ENCODE data around the gene PCDH7.

Gene PCDH7

GRCh38 chr4:30728311-30728710 is 8.1 kb downstream of the PCDH7 start:
- no peak for DNase-seq

DNA sequence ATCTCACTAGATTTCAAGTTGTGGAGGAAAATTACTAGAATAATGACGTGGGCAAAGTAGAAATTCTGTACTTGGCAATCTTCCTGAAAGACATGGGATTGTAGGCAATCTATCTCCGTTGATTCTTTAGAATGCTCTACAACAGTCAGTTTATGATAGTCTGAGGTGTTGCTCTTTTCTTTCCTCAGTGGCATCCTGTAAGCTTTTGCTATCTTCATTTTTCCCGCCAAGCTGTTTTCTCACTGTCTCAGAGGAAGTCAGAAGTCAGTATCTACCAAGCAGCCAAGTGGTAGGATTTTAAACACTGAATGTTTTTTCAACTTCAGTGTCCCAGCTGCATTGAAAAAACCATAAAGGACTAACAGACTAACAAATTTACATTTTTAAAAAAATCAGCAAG is 23.7 kb downstream of the PCDH7 start:
- DNase-seq, result no peak

DNA sequence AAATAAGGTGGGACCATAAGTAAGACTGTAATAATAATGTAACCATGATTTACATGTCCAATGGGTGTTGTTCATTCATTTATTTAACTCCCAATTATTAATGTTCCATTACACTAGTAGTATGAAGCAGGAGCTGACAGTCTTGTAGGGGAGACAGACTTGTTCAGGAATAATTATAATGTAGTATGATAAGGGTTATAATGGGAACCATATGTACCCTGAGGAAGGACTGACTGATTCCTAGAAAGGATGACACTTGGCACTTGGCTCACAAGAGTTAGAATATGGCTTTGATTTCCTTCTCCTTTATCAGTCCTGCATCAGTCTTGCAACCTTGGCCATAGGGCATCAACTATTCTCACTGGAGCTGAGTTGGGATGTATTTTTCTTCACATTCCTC is 24.2 kb downstream of the PCDH7 start:
- no peak for DNase-seq

DNA sequence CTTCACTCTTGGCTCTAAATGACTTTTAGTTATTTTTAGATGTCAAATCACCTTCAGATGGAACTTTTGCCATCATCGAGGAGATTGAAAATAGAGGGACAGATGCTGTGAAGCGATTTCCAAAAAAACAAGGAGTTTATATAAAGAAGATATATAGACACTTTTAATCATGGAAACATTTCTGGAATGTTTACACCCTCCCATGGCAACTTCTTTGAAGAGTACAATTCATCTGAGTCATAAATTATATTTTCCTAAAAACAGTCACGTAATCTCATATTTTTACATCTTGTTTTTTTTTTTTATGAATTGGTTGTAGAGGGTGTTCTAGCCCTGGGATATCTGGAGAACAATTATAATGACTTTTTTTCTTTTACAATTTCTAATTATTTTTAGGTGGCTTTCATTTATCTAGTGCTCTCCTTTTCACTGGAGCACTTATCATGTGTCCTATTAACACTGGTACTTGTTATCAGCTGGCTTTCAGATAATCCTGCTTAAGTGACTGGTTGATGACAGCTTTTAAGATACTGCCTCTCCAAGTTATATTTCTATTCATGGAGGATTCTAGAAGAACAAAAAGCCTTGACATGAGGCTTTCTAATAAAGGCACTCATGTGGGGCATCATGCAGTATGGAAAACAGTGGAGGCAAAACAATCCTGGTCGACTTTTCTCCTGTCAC is 24.9 kb downstream of the PCDH7 start:
- DNase-seq, result no peak

- no peak for DNase-seq
Observed at GRCh38 chr4:30746735-30747134, 26.6 kb downstream of the PCDH7 start.

DNA sequence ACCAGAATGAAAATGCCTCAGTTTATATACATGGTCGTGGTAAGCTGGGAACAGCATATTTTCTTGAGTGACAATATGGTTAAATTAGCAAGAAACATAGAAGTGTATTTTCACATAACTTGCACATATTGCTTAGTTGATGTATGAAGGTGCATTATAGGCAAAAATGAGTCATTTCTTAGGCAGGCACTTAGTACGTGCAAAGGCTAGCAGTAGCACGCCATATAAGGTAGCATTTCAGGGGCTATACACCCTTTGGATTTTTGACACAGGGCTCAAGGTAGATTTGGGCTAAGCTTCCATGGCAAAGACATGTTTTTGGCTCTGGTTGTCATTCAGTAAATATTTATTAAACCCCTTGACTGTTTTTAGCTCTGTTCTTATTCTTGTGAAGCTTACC is 33.1 kb downstream of the PCDH7 start:
- DNase-seq, result no peak

GRCh38 chr4:30754021-30754420 is 33.9 kb downstream of the PCDH7 start:
- no peak for DNase-seq

- DNase-seq, result no peak
Observed at GRCh38 chr4:30755346-30755745, 35.2 kb downstream of the PCDH7 start.

GRCh38 chr4:30756553-30756952 is 36.4 kb downstream of the PCDH7 start:
- no peak for DNase-seq

GRCh38 chr4:30757357-30757756 is 37.2 kb downstream of the PCDH7 start:
- DNase-seq, result no peak

DNA sequence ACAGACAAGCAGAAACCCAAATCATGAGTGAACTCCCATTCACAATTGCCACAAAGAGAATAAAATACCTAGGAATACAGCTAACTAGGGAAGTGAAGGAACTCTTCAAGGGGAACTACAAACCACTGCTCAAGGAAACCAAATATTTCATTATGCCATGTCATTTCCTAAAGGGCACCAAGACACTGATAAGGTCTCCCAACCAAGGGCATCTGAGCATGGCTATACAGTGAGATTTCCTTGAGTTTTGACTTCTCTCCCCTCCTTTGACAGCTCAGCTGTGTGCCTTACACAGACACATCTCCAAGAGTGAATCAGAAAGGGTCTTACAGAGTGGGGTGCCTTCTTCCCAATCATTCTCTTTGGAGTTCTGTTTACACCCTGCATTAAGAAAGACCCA is 40.4 kb downstream of the PCDH7 start:
- no peak for DNase-seq

GRCh38 chr4:30763321-30763727 is 43.2 kb downstream of the PCDH7 start:
- DNase-seq, result no peak

- DNase-seq, result no peak
Observed at GRCh38 chr4:30765022-30765421, 44.9 kb downstream of the PCDH7 start.

- no peak for DNase-seq
Observed at GRCh38 chr4:30767147-30767845, 47.1 kb downstream of the PCDH7 start.

DNA sequence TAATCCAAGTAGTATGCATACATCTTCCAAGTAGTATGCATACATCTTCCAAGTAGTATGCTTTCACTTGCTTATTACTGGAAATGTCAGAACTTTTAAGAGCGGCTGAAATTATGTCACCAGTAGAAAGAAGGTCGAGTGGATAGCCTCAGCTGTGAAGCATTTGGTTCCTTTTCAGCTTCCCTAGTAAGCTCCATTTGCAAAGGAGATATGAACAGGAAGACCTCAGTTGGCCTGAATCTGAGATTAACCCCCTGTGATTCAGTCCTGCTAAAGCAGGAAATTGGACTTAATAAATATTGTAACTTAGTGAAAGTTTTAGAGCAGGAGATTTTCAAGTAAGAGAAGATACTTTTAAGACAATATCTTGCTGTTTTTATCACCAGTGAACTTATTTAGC is 48.1 kb downstream of the PCDH7 start:
- DNase-seq, result no peak

DNA sequence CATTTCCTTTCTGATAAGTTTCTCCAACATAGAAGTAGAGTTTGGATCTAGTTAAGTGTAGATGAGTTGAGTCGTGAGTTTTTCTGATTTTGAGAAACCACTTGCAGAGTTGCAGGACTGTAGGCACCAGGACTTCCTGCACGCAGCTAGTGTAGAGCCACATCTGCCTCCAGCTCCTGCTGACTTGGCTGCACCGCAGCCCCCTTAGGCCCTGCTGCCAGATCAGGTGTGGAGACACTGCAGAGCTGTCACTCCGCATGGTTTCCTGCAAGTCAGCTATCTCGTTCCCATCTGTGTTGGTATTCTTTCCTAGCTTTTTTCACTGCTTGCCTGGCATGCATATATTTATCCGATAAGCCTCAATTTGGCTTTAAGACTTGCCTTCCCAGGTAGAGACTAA is 48.9 kb downstream of the PCDH7 start:
- no peak for DNase-seq

DNA sequence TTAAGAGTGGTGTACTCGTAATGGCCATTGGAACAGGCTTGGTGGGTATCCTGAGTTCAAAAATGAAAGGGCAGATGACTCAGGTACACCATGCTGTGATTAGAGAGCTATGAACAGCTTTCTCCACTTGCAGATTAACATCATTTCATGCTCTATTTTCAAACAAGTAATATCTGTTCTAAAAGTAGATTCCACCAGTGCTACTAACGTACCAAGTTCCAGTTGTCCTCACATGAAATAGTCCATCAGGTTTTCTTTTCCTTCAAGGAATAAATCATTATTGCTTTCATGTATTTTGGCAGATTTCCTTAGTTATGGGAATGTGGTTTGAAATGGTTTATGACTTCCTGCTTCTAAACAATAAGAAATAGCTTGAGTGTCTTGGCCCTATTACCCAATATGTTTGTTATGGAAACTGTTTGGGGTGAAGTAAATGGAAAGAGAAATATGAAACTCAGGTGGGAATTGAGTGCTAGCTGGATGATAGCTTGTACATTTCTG is 49.9 kb downstream of the PCDH7 start:
- DNase-seq, result no peak

DNA sequence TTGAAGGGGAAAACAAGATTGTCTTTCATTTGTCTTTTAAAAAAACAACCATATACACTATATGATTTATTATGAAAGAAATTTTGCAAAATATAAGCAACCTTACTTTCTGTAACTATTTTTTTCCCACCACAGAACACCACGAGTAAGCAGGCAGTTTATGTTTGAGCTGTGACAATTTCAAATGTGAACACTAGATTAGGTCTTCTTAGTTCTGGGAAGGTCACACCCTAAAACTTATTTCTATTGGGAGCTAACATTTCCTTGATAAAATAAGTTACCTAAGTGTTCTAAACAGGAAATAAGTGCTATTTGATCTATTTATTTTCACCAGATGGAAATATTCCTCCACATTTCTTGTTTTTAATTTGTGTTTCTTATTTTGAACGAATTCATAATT is 50.6 kb downstream of the PCDH7 start:
- no peak for DNase-seq

- no peak for DNase-seq
Observed at GRCh38 chr4:30776451-30776850, 56.3 kb downstream of the PCDH7 start.

DNA sequence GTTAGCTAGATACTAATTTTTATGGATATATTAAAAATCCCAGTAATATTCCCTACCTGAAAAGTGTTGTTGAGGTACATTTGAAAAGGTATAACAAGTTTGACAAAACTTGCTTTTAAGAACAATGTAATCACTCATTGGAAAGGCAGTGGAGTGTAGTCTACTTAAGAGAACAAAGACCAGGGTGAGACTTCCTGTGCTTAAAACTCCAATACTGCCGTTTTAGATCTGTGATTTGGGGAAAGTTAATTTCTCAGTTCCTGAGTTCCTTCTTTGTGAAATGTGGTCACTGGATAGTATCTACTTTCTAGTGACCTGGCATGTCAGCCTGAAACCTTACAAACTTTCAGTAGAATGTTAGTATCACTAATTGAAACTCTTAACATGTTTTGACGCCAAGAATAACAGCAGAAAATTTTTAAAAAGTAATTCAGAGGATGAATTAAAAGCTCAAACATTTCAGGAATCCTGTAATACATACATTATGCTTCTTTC is 56.8 kb downstream of the PCDH7 start:
- DNase-seq, result no peak
